Suprapubic skin (tissue), 4 donors: ENCODE data around the gene CT45A9. TPM values are rescaled to one million over a fixed set of nuclear protein-coding genes. Genes with fewer than 3 reads are reported as not detected.
"Not testable (repeated sequence)": the region's sequence is repeated elsewhere in the genome, so short reads cannot be mapped to it uniquely, and the experiment has no call there.

Source experiments
- DNase-seq, 2 donors: peaks; one replicate each; pipeline ENCODE4 v3.0.0-alpha.2; 2019; ENCODE audit warnings: low spot score in 2 of 2
- H3K27ac ChIP-seq: fragments of 200-600 bp; sonication (generic); one replicate; pipeline ENCODE4 v1.5.1; 2019
- H3K27me3 ChIP-seq: fragments of 200-600 bp; sonication (generic); one replicate; pipeline ENCODE4 v1.5.1; 2019
- H3K36me3 ChIP-seq: fragments of 200-600 bp; sonication (generic); one replicate; pipeline ENCODE4 v1.5.1; 2019
- H3K4me1 ChIP-seq: fragments of 200-600 bp; sonication (generic); one replicate; pipeline ENCODE4 v1.5.1; 2019
- H3K4me3 ChIP-seq: fragments of 200-600 bp; sonication (generic); one replicate; pipeline ENCODE4 v1.5.1; 2019; ENCODE audit warnings: mild to moderate bottlenecking
- H3K9me3 ChIP-seq: fragments of 200-600 bp; sonication (generic); one replicate; pipeline ENCODE4 v1.5.1; 2019
- EP300 ChIP-seq: sonication (generic); formaldehyde crosslinking; IDR thresholded peaks from one replicate; pipeline ENCODE4 v1.6.1; 2017; ENCODE audit warnings: antibody characterized with exemption
- POLR2A ChIP-seq, 2 donors: fragments of 450-650 bp; IDR thresholded peaks; one replicate each; pipeline ENCODE4 v1.6.1; 2017; ENCODE audit warnings: antibody characterized with exemption in 2 of 2, mild to moderate bottlenecking in 2 of 2, moderate library complexity in 2 of 2
- POLR2AphosphoS5 ChIP-seq, 3 donors: sonication (generic); formaldehyde crosslinking; IDR thresholded peaks; one replicate each; pipeline ENCODE4 v1.6.1; 2017; ENCODE audit warnings: antibody characterized with exemption in 3 of 3
- WGBS: methylation state at CpG from one replicate; pipeline ENCODE4 v1.1.5; 2018; 5-methylcytosine and 5-hydroxymethylcytosine counted together
- total RNA-seq, 4 donors: library from RNA; depleted of rRNA; stranded (reverse); fragments of >200 nt; gene quantifications; one replicate each; pipeline ENCODE4 v1.1.0, GENCODE V29; 2016
- TF ChIP-seq, protein P1 (sequence below), 2 donors: fragments of 200-600 bp in 1 of 2; fragments of 450-650 bp in 1 of 2; sonication (generic) in 1 of 2; IDR thresholded peaks; one replicate each; pipeline ENCODE4 v1.5.1; 2016 to 2019; ENCODE audit warnings: antibody characterized with exemption in 2 of 2, mild to moderate bottlenecking in 1 of 2, moderate library complexity in 1 of 2

CT45A9 gene
- total RNA-seq, 4 donors from 2014 or later, result not detected

DNA sequence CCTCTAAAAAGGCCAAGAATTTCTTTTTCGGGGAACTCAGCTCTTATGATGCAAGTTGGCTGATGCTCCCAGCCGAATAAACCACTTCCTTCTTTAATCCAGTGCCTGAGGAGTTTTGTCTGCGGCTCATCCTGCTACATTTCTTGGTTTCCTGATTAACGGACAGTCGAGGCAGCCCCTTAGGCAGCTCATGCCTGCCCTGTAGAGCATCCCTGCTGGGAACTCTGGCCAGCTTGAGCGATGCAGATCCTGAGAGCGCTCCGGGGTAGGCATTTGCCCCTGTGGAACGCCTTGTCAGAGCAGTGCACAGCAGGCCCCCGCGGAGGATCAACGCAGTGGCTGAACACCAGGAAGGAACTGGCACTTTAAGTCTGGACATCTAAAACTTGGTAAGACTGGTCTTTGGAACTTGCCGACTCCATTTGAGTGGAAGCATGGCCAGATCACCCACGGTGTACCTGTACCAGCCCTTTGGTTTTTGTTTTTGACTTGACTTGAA lies 18.5 kb upstream of the CT45A9 start:
- Histone ChIP-seq H3K27me3 (no peaks in the 10 kb centered on the region), H3K9me3 (no peaks in the 10 kb centered on the region), H3K4me1 (no peaks in the 10 kb centered on the region), H3K27ac (no peak overlapping the region), H3K4me3 (no peak overlapping the region), H3K36me3 (no peaks in the 10 kb centered on the region)
- DNase-seq, result no peak
- TF ChIP-seq EP300, result no peak
- TF ChIP-seq, protein P1, sequence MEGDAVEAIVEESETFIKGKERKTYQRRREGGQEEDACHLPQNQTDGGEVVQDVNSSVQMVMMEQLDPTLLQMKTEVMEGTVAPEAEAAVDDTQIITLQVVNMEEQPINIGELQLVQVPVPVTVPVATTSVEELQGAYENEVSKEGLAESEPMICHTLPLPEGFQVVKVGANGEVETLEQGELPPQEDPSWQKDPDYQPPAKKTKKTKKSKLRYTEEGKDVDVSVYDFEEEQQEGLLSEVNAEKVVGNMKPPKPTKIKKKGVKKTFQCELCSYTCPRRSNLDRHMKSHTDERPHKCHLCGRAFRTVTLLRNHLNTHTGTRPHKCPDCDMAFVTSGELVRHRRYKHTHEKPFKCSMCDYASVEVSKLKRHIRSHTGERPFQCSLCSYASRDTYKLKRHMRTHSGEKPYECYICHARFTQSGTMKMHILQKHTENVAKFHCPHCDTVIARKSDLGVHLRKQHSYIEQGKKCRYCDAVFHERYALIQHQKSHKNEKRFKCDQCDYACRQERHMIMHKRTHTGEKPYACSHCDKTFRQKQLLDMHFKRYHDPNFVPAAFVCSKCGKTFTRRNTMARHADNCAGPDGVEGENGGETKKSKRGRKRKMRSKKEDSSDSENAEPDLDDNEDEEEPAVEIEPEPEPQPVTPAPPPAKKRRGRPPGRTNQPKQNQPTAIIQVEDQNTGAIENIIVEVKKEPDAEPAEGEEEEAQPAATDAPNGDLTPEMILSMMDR (IDR thresholded peaks at IDR 0.05), result no peak
- no peak for TF ChIP-seq POLR2A (IDR thresholded peaks at IDR 0.05)
- no peak for TF ChIP-seq POLR2AphosphoS5 (IDR thresholded peaks at IDR 0.05)
- 91% methylated on average over 14 of the region's 14 CpGs for WGBS

DNA sequence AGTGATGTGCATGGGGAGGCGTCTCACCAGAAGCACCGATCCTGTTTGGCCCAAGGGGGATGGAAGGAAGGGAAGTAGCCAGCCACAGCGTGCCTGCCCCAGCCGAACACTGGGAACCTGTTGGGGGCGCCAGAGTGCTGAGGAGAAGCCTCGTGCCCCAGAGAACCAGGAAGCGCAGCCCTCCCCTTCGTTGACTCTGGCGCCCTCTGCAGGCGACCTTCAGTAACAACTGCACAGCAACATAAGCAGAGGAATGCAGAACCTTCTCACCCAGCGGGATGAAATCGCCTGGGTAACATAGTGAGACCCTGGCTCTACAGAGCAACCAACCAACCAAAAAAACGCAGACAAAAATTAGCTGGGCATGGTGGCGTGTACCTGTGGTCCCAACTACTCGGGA lies 17.4 kb upstream of the CT45A9 start:
- not testable (repeated sequence) for H3K27ac ChIP-seq, H3K9me3 ChIP-seq, H3K36me3 ChIP-seq, DNase-seq, H3K4me1 ChIP-seq, H3K27me3 ChIP-seq, H3K4me3 ChIP-seq
- WGBS, result 72% methylated on average over 8 of the region's 15 CpGs

DNA sequence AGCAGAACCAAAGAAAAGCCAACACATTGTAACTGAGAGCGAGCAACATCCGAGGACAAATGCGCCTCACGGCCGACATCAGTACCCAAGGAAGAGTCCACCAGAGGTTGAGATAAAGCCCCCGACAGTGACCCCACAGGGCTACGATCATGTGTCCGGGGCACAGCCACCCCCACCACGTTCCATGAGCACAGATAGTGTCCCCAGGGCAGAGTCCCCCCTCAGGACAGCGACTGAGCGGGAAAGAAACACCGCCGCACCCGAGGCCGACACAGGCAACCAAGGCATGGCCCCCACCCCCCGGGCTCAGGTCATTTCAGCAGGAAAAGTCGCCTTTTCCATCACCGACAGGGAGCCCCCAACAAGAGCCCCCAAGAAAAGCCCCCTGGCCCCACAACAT lies 16.6 kb upstream of the CT45A9 start:
- H3K27ac ChIP-seq, H3K9me3 ChIP-seq, DNase-seq, H3K27me3 ChIP-seq, H3K36me3 ChIP-seq, H3K4me1 ChIP-seq, H3K4me3 ChIP-seq: not testable (repeated sequence)
- 89% methylated on average over 10 of the region's 18 CpGs for WGBS

GRCh38 chrX:135882741-135883140 lies 11.1 kb upstream of the CT45A9 start:
- H3K36me3 ChIP-seq, H3K9me3 ChIP-seq, H3K27ac ChIP-seq, DNase-seq, H3K4me3 ChIP-seq, H3K4me1 ChIP-seq, H3K27me3 ChIP-seq: not testable (repeated sequence)
- 55% methylated on average over 5 of the region's 5 CpGs for WGBS

- WGBS, result no CpG with 5 or more reads among the region's 17 CpGs
- not testable (repeated sequence) for DNase-seq, H3K4me1 ChIP-seq, H3K27ac ChIP-seq, H3K27me3 ChIP-seq, H3K36me3 ChIP-seq, H3K9me3 ChIP-seq, H3K4me3 ChIP-seq
These were observed 17.2 kb downstream of the CT45A9 start, which contains the start of gene CT45A8 for GRCh38 chrX:135854438-135854837. Gene CT45A8, minus strand, starts transcription at chrX:135854538. Its CDS starts 3,755 bp downstream, at chrX:135850783.

- H3K36me3 ChIP-seq, DNase-seq, H3K4me1 ChIP-seq, H3K9me3 ChIP-seq, H3K4me3 ChIP-seq, H3K27me3 ChIP-seq, H3K27ac ChIP-seq: not testable (repeated sequence)
- WGBS, result no CpG with 5 or more reads among the region's 17 CpGs
These were observed 34.4 kb downstream of the CT45A9 start, which contains the start of gene CT45A7 for GRCh38 chrX:135837180-135837579. Gene CT45A7, minus strand, starts transcription at chrX:135837280. Its CDS starts 3,747 bp downstream, at chrX:135833533.

DNA sequence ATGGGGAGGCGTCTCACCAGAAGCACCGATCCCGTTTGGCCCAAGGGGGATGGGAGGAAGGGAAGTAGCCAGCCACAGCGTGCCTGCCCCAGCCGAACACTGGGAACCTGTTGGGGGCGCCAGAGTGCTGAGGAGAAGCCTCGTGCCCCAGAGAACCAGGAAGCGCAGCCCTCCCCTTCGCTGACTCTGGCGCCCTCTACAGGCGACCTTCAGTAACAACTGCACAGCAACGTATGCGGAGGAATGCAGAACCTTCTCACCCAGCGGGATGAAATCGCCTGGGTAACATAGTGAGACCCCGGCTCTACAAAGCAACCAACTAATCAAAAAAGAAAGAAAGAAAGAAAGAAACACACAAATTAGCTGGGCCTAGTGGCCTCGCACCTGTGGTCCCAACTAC lies 51.7 kb downstream of the CT45A9 start, which contains the start of gene CT45A2:
Gene CT45A2, minus strand, starts transcription at position 101 of the 400 bp plus-strand sequence. CDS start 3,747 bp downstream, outside the sequence.
- not testable (repeated sequence) for H3K4me3 ChIP-seq, H3K9me3 ChIP-seq, H3K4me1 ChIP-seq, H3K36me3 ChIP-seq, H3K27ac ChIP-seq, H3K27me3 ChIP-seq, DNase-seq
- no CpG with 5 or more reads among the region's 17 CpGs for WGBS

Other genes starting within 250 kb of the CT45A9 start
- gene CT45A1, start 158.2 kb downstream of the CT45A9 start, total RNA-seq, result not detected
- not detected for gene CT45A3, start 103.6 kb downstream of the CT45A9 start, total RNA-seq
- gene CT45A5, start 86.3 kb downstream of the CT45A9 start, total RNA-seq, result not detected
- gene CT45A6, start 69.0 kb downstream of the CT45A9 start, total RNA-seq, result not detected
- not detected for gene CT45A2, start 51.8 kb downstream of the CT45A9 start, total RNA-seq
- not detected for gene CT45A7, start 34.5 kb downstream of the CT45A9 start, total RNA-seq
- gene CT45A8, start 17.3 kb downstream of the CT45A9 start, total RNA-seq, result not detected
- not detected for gene CT45A10, start 21.6 kb upstream of the CT45A9 start, total RNA-seq
- gene SAGE1, start 21.9 kb upstream of the CT45A9 start, total RNA-seq, result not detected
- gene MMGT1, start 102.2 kb upstream of the CT45A9 start, total RNA-seq, result 10 to 100 TPM; 17.4 to 26.7 (median 23.3) TPM
- gene SLC9A6, start 113.6 kb upstream of the CT45A9 start, total RNA-seq, result 10 to 100 TPM; 12.5 to 17.1 (median 15.3) TPM